Activated CD4-positive, alpha-beta T cell treated with anti-CD3 and anti-CD28 coated beads, Interleukin-2, amount 10 ng/mL, durations not matched to agents 24 days and 14 days (primary cell): ENCODE measurements around the gene NLRC5. TPM values are rescaled to one million over a fixed set of nuclear protein-coding genes. Genes with fewer than 3 reads are reported as not detected.
A peak's percentile ranks its signal among the peaks of the same experiment; 100 is the strongest.
"Not testable (repeated sequence)": the region's sequence is repeated elsewhere in the genome, so short reads cannot be mapped to it uniquely, and the experiment has no call there.

Experiments
- DNase-seq: peaks from one replicate; pipeline ENCODE4 v3.0.0; 2022
- H3K27ac Mint-ChIP-seq: one replicate; pipeline ENCODE4 v1.8.0; 2022; ENCODE audit warnings: mild to moderate bottlenecking, mixed read lengths
- H3K27me3 Mint-ChIP-seq: one replicate; pipeline ENCODE4 v1.8.0; 2022; ENCODE audit warnings: mixed read lengths
- H3K36me3 Mint-ChIP-seq: one replicate; pipeline ENCODE4 v1.8.0; 2022; ENCODE audit warnings: low read depth, mild to moderate bottlenecking, mixed read lengths
- H3K4me1 Mint-ChIP-seq: one replicate; pipeline ENCODE4 v1.8.0; 2021; ENCODE audit warnings: mixed read lengths
- H3K4me3 Mint-ChIP-seq: one replicate; pipeline ENCODE4 v1.8.0; 2022; ENCODE audit warnings: mild to moderate bottlenecking, moderate library complexity, mixed read lengths
- H3K9me3 Mint-ChIP-seq: one replicate; pipeline ENCODE4 v1.8.0; 2021; ENCODE audit warnings: mixed read lengths
- intact Hi-C: fragments of 100-400 bp; cut with micrococcal nuclease; formaldehyde crosslinking; loops from one replicate; pipeline ENCODE4 v1.15.1; 2023
- total RNA-seq: library from RNA; stranded (reverse); gene quantifications from 2 replicates; pipeline ENCODE4 v1.2.3, GENCODE V29; 2022

NLRC5 gene
- total RNA-seq, 1 donor from 2014 or later = 214 TPM

DNA sequence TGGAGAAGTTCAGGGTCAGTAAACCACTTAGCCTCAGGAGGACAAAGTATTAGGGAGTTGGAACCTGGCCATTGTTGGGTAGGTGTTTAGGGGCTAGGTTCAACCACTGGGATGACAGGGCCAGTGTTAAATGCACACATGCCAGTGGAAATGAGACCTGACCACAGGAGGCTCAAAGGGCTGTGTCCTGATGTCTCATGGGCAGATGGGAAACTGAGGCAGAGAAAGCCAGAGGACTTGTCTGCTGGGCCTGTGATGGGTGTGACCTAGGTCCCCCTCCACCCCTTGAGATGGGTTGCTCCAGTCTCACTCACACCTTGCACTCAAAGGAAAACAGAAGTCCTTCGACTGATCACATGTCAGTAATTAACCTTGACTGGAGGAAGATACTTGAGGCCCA, 119.1 kb downstream of the NLRC5 start:
- intact Hi-C loops = no loop called here
- Mint-ChIP-seq H3K27me3 (no peaks in the 10 kb centered on the region), H3K4me3 (no peak overlapping the region), H3K27ac (no peak overlapping the region), H3K36me3 (no peaks in the 10 kb centered on the region), H3K4me1 (peaks cover 15% of the 10 kb centered on the region), H3K9me3 (no peaks in the 10 kb centered on the region)
- DNase-seq = no peak

DNA sequence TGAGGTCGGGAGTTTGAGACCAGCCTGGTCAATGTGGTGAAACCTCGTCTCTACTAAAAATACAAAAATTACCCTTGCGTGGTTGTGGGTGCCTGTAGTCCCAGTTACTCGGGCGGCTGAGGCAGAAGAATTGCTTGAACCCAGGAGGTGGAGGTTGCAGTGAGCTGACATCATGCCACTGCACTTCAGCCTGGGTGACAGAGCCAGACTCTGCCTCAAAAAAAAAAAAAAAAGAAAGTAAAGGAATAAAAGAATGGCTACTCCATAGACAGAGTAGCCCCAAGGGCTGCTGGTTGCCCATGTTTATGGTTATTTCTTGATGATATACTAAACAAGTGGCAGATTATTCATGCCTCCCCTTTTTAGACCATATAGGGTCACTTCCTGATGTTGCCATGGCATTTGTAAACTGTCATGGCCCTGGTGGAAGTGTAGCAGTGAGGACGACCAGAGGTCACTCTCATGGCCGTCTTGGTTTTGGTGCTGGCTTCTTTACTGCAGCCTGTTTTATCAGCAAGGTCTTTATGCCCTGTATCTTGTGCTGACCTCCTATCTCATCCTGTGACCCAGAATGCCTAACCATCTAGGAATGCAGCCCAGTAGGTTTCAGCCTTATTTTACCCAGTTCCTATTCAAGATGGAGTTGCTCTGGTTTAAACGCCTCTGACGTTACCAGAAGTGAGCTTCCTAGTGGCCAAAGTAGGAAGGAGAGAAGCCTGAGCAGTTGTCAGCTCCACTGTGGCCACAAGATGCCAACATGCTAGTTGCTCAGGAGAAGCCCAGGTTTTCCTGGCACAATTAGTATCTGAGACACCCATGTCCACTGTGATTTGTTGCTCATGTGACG, 120.1 kb downstream of the NLRC5 start:
- H3K4me3 Mint-ChIP-seq, DNase-seq, H3K9me3 Mint-ChIP-seq, H3K27ac Mint-ChIP-seq, intact Hi-C loops, H3K36me3 Mint-ChIP-seq, H3K27me3 Mint-ChIP-seq: not testable (repeated sequence)
- H3K4me1 Mint-ChIP-seq = peaks cover 13% of the 10 kb centered on the region

DNA sequence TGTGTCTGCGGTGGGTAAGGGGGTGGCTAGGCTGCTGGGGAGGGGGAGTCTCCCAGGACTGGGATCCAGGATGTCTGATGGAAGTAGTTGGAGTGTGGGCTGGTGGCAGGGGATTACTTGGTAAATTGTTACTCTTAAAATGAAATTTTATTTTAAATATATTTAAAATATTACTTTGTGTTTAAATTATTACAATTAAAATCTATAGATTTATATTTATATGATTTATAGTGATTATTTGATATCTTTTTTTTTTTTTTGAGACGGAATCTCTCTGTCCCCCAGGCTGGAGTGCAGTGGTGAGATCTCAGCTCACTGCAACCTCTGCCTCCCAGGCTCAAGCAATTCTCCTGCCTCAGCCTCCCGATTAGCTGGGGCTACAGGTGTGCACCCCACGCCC, 121.6 kb downstream of the NLRC5 start:
- H3K27ac Mint-ChIP-seq = no peak overlapping the region
- intact Hi-C loops = no loop called here
- DNase-seq = no peak
- no peak overlapping the region for H3K4me3 Mint-ChIP-seq
- H3K36me3 Mint-ChIP-seq = no peaks in the 10 kb centered on the region
- no peaks in the 10 kb centered on the region for H3K27me3 Mint-ChIP-seq
- peaks cover 7% of the 10 kb centered on the region for H3K4me1 Mint-ChIP-seq
- H3K9me3 Mint-ChIP-seq = no peaks in the 10 kb centered on the region

DNA sequence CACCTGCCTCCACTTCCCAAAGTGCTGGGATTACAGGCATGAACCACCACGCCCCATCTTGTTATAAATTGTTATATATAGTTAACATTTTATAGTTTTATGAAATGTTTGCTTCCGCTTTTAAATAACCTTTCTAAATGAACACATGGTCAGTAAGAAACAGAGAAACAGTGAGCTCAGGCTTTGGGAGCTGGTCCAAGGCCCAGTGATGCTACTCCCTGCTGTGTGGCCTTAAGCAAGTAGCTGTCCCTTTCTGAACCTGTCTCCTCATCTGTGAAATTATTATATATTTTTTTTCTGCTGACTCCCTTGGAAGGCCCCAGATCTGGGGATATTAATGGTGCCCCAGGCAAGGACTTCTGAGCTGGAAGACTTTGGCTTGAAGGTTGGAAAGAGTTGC, 122.1 kb downstream of the NLRC5 start:
- no peak for DNase-seq
- Mint-ChIP-seq H3K9me3 (no peaks in the 10 kb centered on the region), H3K4me3 (no peak overlapping the region), H3K36me3 (no peaks in the 10 kb centered on the region), H3K27ac (no peak overlapping the region), H3K4me1 (peaks cover 5% of the 10 kb centered on the region), H3K27me3 (no peaks in the 10 kb centered on the region)
- intact Hi-C loops = no loop called here

DNA sequence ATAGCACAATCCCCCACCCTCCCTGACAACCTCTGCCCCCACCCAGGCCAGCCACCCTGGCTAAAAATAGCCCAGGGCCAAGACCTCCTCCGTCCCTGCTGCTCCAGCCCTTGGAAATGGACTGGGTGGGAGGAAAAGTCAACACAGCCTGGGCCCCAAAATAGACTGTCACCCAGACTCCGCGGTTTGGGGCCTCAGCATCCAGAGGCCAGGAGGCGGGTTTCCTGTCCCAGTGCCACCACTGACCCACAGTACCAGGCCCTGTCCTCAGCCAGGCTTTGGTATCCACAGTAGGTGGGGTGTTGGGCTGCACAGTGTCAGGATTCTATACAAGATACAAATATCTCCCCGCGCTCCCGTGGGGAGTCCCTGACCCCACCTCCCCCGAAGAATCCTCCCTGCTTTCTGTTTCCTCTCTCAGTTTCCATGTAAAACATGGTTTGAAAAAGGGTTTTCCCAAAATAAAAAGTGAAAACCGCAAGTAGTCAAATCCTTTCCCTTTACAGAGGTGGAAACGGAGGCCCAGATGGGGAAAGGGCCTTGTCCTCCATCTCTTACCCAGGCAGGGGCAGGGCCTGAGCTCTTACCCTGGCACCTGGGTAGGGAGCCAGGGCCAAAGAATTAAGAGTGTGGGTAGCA, 123.2 kb downstream of the NLRC5 start:
- no peaks in the 10 kb centered on the region for H3K9me3 Mint-ChIP-seq
- no peak overlapping the region for H3K27ac Mint-ChIP-seq
- intact Hi-C loops = no loop called here

DNA sequence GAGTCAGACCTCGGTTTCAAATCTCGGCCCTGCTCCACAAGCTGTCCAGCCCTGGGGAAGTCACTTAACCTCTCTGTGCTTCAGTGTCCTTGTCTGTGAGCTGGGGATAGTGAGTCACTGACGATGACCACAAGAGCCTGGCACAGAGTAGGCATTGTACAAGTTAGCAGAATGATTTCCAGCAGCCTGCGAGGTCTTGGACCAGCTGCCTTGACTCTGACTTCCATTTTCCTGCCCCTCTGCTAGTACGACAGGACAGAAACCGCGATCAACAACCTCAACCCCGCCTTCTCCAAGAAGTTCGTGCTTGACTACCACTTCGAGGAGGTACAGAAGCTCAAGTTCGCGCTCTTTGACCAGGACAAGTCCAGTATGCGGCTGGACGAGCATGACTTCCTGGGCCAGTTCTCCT, 123.7 kb downstream of the NLRC5 start:
- intact Hi-C loops = no loop called here
- no peak overlapping the region for H3K4me3 Mint-ChIP-seq
- no peaks in the 10 kb centered on the region for H3K27me3 Mint-ChIP-seq
- H3K27ac Mint-ChIP-seq = no peak overlapping the region
- H3K4me1 Mint-ChIP-seq = peaks cover 2% of the 10 kb centered on the region
- no peaks in the 10 kb centered on the region for H3K36me3 Mint-ChIP-seq
- no peak for DNase-seq
- no peaks in the 10 kb centered on the region for H3K9me3 Mint-ChIP-seq

More for the DNA sequence above, 123.2 kb downstream of the NLRC5 start:
- H3K4me1 Mint-ChIP-seq = peaks cover 2% of the 10 kb centered on the region
- DNase-seq = no peak
- no peak overlapping the region for H3K4me3 Mint-ChIP-seq
- no peaks in the 10 kb centered on the region for H3K27me3 Mint-ChIP-seq
- no peaks in the 10 kb centered on the region for H3K36me3 Mint-ChIP-seq

DNA sequence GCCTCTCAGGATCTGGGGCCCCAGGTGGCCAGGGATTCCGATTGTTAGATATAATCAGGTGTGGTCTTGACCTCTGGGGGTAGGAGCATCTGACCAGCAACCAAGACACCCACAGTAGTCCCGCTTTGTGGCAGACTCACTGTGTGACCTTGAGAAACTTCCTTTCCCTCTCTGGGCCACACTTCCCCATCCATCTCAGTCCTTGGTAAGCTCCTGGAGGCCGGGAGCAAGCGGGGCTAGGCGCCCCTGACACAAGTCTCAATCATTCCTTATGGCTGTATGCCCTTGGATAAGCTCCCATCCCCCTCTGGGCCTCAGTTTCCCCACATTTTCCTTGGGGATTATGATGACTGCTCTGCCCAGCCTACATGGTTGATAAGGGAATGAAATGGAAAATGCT, 124.3 kb downstream of the NLRC5 start:
- no peaks in the 10 kb centered on the region for H3K36me3 Mint-ChIP-seq
- no peak for DNase-seq
- intact Hi-C loops = no loop called here
- no peak overlapping the region for H3K4me3 Mint-ChIP-seq
- H3K4me1 Mint-ChIP-seq = peaks cover 2% of the 10 kb centered on the region
- H3K27ac Mint-ChIP-seq = no peak overlapping the region
- no peaks in the 10 kb centered on the region for H3K9me3 Mint-ChIP-seq
- no peaks in the 10 kb centered on the region for H3K27me3 Mint-ChIP-seq

DNA sequence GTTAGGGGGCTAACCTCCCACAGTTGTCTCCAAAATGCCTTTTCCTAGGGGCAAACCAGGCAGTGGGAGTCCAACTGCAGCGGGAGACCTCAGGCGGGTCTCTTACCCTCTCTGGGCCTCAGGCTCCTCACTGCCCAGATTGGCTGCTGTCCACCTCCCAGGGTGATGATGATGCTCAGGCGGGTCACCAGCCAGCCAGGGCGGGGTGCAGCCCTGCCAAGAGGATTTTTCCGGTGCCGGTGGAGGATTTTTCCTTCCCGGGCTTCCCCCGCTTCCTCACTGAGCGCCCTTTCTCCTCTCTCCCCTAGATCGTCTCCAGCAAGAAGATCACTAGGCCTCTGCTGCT, 125.8 kb downstream of the NLRC5 start:
- Mint-ChIP-seq H3K36me3 (no peaks in the 10 kb centered on the region), H3K27ac (no peak overlapping the region), H3K27me3 (no peaks in the 10 kb centered on the region), H3K9me3 (no peaks in the 10 kb centered on the region), H3K4me1 (peaks cover 2% of the 10 kb centered on the region), H3K4me3 (no peak overlapping the region)
- no peak for DNase-seq
- intact Hi-C loops = no loop called here

DNA sequence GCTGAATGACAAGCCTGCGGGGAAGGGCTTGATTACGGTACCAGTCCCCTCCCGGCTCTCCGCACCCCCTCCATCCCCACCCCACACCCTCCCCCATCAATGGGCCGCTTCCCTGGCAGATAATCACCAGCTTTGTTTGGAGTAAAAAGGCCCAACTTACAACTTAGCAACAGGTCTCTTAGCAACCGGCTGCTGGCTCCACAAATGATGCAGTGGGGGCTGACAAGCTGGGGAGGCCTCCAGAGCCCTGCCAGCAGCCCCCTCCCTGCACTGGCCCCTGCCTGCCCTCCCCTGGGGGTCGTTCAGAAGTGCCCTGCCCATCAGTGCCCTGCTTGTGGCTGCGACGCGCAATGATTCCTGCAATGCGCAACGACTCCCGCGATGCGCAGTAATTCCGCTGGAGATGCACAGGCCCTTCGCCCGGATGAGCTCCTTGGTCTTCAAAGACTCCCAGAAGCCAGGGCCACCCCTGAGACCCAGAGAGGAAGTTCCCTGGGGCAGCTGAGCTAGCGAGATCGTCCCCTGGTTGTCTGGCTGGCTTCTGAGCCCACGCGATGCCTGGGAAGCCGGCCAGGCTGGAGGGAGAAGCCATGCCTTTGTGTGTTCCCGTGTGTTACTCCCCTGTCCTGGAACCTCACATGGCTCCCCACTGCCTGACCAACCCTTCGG, 126.3 kb downstream of the NLRC5 start:
- intact Hi-C loops = no loop called here
- Mint-ChIP-seq H3K27ac (no peak overlapping the region), H3K27me3 (no peaks in the 10 kb centered on the region), H3K4me1 (peaks cover 2% of the 10 kb centered on the region), H3K9me3 (no peaks in the 10 kb centered on the region), H3K4me3 (no peak overlapping the region), H3K36me3 (no peaks in the 10 kb centered on the region)
- DNase-seq = no peak

DNA sequence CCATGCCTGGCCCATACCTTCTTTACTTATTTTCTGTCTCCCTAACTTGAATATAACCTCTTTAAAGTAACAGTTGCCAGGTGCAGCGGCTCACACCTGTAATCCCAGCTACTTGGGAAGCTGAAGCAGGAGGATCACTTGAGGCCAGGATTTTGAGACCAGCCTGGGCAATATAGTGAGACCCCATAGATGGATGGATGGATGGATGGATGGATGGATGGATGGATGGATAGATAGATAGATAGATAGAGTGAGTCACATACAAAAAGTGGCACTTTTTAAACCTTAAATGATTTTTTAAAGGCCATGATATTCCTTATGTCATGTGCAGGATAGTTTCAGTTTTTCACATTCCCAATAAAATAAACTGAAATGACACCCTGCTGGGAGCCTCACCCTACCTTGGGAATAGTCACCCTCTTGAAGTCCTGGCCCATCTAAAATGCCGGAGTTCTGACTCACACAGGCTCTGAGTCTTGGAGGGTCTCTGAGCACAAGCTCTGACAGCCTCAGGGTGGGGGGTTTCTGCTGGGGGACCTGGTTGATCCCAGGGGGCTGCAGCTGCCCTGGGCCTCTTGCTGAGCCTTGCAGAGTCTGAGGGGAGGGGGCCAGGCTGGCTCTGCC, 129.2 kb downstream of the NLRC5 start:
- Mint-ChIP-seq H3K4me1 (peaks cover under 1% of the 10 kb centered on the region), H3K27me3 (no peaks in the 10 kb centered on the region), H3K36me3 (no peaks in the 10 kb centered on the region), H3K9me3 (no peaks in the 10 kb centered on the region), H3K27ac (no peak overlapping the region), H3K4me3 (no peak overlapping the region)
- intact Hi-C loops = no loop called here
- no peak for DNase-seq

DNA sequence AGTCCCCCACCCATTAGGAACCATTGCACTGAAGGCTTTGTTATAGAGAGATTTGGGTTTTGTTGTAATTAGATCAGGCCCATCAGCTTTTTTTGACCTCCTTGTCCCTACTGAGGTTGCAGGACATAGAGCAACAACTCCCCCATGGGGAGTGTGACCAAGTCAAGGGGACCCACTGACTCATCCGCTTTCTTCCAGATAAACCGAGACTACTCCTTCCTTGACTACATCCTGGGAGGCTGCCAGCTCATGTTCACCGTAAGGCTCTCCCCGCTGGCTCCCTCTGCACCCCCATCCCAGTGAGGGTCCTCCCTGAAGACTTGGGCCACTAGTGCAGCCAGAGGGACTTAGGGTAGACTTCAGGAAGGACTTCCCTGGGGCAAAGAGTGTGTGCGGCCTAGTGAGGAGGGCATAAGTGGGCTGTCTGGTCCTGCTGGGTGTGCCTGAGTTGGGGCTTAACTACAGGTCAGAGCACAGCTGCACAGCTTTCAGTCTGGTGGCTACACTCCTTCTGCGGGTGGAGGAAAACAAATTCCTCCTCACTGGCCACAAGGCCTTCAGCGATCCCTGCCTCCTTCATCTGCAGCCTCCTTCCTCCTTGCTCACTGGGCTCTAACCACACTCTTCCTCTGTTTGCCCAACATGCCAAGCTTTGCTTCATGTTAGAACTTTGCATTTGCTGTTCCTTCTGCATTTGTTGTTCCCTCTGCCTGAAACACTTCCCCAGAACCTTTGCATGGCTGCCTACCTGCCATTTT, 134.0 kb downstream of the NLRC5 start:
- intact Hi-C loops = no loop called here
- H3K9me3 Mint-ChIP-seq = no peaks in the 10 kb centered on the region
- no peaks in the 10 kb centered on the region for H3K36me3 Mint-ChIP-seq
- H3K4me1 Mint-ChIP-seq = peaks cover 33% of the 10 kb centered on the region
- H3K4me3 Mint-ChIP-seq = no peak overlapping the region
- peak overlapping the region; percentile 34 for H3K27ac Mint-ChIP-seq
- DNase-seq = no peak
- H3K27me3 Mint-ChIP-seq = no peaks in the 10 kb centered on the region

DNA sequence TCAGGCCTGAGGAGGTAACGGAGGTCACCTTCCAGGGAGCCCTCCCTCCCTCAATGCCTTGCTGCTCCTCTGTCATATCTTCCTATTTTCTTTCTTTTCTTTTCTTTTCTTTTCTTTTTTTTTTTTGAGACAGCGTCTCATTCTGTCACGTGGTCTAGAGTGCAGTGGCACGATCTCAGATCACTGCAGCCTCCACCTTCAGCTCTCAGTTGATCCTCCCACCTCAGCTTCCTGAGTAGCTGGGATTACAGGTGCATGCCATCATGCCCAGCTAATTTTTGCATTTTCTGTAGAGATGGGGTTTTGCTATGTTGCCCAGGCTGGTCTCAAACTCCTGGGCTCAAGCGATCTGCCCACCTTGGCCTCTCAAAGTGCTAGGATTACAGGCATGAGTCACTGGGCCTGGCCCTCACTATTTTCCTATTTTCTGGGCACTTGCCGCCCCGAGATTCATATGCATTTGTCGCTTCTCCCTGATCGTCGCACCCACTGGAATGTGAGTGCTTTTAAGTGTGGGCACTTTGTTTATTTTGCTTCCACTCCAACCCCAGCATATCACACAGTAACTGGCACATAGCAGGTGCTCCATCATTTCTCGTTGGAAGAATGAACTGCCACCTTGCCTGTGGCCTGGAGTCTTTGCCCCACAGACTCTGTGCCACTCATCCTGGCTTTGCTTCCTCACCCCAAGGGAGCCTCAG, 134.8 kb downstream of the NLRC5 start:
- Mint-ChIP-seq H3K27me3 (no peaks in the 10 kb centered on the region), H3K36me3 (no peaks in the 10 kb centered on the region), H3K4me3 (no peak overlapping the region), H3K27ac (peak overlapping the region; percentile 34), H3K9me3 (no peaks in the 10 kb centered on the region), H3K4me1 (peaks cover 40% of the 10 kb centered on the region)
- DNase-seq = no peak
- intact Hi-C loops = no loop called here

DNA sequence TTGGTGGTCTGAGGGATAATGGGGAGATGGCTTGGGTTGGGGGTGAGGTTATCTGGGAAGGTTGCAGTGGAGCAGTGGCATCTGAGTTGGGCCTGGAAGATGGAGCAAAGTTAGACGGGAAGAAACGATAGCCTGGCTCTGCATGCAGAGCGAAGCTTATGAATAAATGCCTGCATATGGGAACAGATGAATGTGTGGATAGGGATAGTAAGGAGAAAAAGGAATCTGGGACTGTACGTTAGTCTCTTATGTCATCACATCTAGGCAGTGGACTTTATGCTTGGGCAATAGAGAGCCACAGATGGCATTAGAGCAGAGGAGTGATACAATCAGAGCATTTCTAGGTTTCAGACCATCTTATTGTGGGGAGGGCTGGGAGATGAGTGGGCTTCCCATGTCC, 136.0 kb downstream of the NLRC5 start:
- no peaks in the 10 kb centered on the region for H3K36me3 Mint-ChIP-seq
- no peak overlapping the region for H3K4me3 Mint-ChIP-seq
- no peaks in the 10 kb centered on the region for H3K27me3 Mint-ChIP-seq
- no peak for DNase-seq
- intact Hi-C loops = loop anchor here (5.0 kb wide), 1 partner anchor 33 kb away; the partner anchor contains the start of gene CPNE2
- no peak overlapping the region for H3K27ac Mint-ChIP-seq
- H3K9me3 Mint-ChIP-seq = no peaks in the 10 kb centered on the region
- peaks cover 47% of the 10 kb centered on the region for H3K4me1 Mint-ChIP-seq
